Stimulated activated CD4-positive, alpha-beta T cell treated with anti-CD3 and anti-CD28 coated beads, Interleukin-1b, Interleukin-23, amount 100 ng/mL, for 24 hours (primary cell): ENCODE data around the gene HMGXB3.
"Not testable (repeated sequence)": the region's sequence is repeated elsewhere in the genome, so short reads cannot be mapped to it uniquely, and the experiment has no call there.

Experiments used
- DNase-seq, 4 experiments: peaks; one replicate each; pipeline ENCODE4 v3.0.0-alpha.2; 2020; ENCODE audit warnings: low read depth in 4 of 4, low spot score in 1 of 4

The HMGXB3 gene

DNA sequence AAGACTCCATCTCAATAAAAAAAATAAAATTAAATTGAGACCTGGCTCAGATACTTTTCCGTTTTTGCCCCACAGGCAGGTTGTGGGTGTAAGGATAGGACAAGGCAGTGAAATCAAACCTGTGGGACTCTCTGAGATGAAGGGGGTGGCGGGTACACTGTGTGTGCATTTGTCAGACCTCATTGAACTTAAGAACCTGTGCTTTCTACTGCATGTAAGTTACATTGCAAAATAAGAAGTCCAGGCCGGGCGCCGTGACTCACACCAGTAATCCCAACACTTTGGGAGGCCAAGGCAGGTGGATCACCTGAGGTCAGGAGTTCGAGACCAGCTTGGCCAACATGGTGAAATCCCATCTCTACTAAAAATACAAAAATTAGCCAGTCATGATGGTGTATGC, 84.2 kb downstream of the HMGXB3 start:
- DNase-seq = not testable (repeated sequence)

DNA sequence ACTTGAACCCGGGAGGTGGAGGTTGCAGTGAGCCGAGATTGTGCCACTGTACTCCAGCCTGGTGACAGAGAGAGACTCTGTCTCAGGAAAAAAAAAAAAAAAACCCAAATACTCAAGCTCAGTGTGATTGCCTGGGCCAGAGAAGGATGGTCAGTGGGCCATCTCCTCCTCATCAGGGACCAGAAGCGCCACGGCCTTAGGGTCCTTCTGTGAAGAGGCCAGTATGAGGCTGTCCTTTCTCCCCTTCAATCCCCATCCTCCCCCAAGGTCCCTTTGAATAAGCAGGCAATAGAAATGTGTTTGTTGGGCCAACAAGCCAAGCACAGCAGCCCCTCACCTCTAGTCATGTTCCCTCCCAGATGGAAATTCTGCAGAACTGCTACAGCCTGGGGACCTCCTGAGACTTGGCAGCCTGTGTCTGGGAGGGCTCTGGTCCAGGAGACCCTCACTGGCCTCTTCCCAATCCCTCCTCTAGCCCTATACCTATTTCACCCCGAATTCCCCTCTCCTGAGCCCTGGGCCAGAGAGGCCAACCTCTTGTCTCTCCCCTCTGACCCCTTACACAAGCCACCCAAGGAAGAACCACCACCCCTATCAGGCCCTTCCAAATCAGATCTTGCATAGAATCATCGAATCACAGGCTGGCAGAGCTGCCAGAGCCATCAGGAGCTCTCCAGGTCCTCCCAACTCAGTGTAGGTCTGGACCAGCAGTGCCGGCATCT, 84.8 kb downstream of the HMGXB3 start:
- DNase-seq = no peak

DNA sequence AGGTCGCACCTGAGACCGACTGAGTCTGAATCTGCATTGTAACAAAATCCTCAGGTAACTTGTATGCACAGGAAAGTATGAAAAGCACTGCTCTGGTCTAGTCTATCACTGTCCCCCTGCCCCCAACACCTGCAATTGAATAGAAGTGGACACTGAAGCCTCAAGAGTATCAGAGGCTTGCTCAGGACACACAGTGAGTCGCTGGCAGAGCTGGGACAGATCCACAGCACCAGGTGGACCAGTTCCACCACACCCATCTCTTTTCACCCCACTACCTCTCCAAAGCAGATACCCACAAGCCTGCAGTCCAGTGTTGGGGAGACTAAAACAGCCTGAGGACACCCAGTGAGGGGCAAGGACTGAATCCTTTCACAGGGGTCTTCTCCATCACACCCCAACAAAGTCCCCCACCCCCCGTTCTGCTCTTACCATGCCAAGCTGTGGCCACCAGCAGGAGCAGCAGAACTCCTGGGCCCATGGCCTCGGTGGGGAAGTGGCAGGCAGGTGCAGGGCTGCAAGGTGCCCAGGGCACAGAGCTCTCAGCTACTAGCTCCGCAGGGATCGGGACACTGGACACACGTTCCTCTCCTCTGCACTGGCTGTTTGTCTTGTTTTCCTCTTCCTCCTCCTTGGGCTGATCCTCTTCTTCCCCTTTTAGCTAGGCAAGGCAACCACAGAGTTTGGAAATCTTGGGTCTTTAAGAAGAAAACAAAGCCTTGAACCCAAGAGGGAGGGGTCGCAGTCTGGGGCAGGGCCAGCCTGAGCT, 85.6 kb downstream of the HMGXB3 start, which contains the start of gene CSF1R:
Gene CSF1R, minus strand, starts transcription at position 605 of the 766 bp plus-strand sequence. Its CDS starts 127 bp downstream, at position 478.
- DNase-seq = no peak

DNA sequence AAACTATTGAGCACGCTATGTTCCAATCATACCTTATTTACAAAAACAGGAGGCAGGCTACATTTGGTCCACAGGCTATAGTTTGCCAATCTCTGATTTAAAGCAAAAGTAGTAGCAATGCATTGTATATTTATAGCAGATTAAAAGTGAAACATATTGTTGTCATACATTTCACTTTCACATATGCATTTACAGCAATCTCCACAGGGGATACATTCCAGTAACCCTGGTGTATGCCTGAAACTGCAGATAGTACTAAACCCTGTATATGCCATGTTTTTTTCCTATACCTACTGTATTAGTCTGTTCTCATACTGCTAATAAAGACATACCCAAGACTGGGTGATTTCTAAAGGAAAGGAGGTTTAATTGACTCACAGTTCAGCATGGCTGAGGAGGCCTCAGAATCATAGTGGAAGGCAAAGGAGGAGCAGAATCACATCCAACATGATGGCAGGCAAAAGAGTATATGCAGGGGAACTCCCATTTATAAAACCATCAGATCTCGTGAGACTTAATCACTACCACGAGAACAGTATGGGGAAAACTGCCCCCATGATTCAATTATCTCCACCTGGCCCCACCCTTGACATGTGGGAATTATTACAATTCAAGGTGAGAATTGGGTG, 91.7 kb downstream of the HMGXB3 start:
- DNase-seq = no peak

DNA sequence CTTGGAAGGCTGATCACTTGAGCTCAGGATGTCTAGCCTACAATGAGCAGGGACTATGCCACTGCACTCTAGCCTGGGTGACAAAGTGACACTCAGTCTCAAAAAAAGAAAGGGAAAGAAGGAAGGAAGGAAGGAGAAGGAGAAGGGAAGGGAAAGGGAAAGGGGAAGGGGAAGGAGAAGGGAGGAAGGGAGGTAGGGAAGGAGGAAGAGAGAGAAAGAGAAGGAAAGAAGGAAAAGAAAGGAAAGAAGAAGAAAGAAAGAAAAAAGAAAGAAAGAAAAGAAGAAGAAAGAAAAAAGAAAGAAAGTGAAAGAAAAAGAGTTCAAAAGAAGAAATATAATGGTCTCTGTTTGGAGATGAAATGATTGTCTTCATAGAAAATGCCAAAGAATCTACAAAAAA, 96.6 kb downstream of the HMGXB3 start:
- DNase-seq = no peak

DNA sequence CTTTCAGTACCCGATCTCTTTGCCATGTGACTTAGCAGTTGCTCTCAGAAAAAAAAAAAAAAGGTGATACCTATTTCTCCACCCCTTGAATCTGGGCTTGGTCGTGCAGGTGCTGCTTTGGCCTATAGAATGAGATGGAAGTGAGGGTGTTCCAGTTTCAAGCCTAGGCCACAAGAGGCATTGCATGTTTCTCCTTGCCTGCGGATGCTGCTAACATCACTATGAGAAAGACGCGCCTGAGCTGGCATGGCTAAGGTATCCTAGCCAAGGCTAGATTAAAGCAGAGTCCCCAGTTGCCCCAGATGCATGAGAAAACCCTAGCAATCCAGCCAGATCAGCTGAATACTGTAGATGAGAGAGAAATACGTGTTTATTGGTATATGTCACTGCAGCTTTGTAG, 100.5 kb downstream of the HMGXB3 start:
- DNase-seq = no peak
